Prostate gland (tissue), 2 donors: ENCODE measurements around the gene NBAS. TPM values are rescaled to one million over a fixed set of nuclear protein-coding genes. Genes with fewer than 3 reads are reported as not detected.

Experiments
- DNase-seq: peaks from one replicate; pipeline ENCODE4 v3.0.0-alpha.2; 2019; ENCODE audit warnings: low spot score
- H3K27ac ChIP-seq, 2 donors: fragments of 200-600 bp; sonication (generic); 2 replicates each; pipeline ENCODE4 v1.5.1; 2017 to 2019
- H3K27me3 ChIP-seq: fragments of 200-600 bp; sonication (generic); replicated peaks from 2 replicates; pipeline ENCODE4 v1.5.1; 2019; ENCODE audit not compliant: insufficient read depth
- H3K36me3 ChIP-seq, 2 donors: fragments of 200-600 bp; sonication (generic); 1 replicate in 1 of 2; 2 replicates in 1 of 2; pipeline versions ENCODE4 v1.5.1 to v1.8.1; 2017 to 2019
- H3K4me1 ChIP-seq: fragments of 200-600 bp; sonication (generic); replicated peaks from 2 replicates; pipeline ENCODE4 v1.5.1; 2019
- H3K4me3 ChIP-seq, 2 donors: fragments of 200-600 bp; sonication (generic); 2 replicates each; pipeline ENCODE4 v1.5.1; 2017 to 2019
- H3K9me3 ChIP-seq: fragments of 200-600 bp; sonication (generic); 2 replicates; pipeline ENCODE4 v1.5.1; 2017
- CTCF ChIP-seq, 4 experiments: fragments of 200-600 bp in 2 of 4; fragments of 450-650 bp in 2 of 4; sonication (generic) in 2 of 4; IDR thresholded peaks; 1 replicate in 3 of 4; 2 replicates in 1 of 4; pipeline ENCODE4 v1.5.1; 2016 to 2019; ENCODE audit warnings: antibody characterized with exemption in 4 of 4, mild to moderate bottlenecking in 2 of 4, moderate library complexity in 2 of 4
- POLR2A ChIP-seq: fragments of 450-650 bp; IDR thresholded peaks from one replicate; pipeline ENCODE4 v1.6.1; 2016; ENCODE audit warnings: antibody characterized with exemption, mild to moderate bottlenecking
- POLR2AphosphoS5 ChIP-seq: sonication (generic); formaldehyde crosslinking; IDR thresholded peaks from one replicate; pipeline ENCODE4 v1.6.1; 2017; ENCODE audit warnings: antibody characterized with exemption
- WGBS: methylation state at CpG from one replicate; pipeline ENCODE4 v1.1.5; 2018; 5-methylcytosine and 5-hydroxymethylcytosine counted together
- intact Hi-C: fragments of 100-400 bp; cut with DNase I; formaldehyde crosslinking; loops from one replicate; pipeline ENCODE4 v1.14.2; 2022
- total RNA-seq, 2 donors: library from RNA; depleted of rRNA; stranded (reverse); fragments of >200 nt; gene quantifications; one replicate each; pipeline ENCODE4 v1.1.0, GENCODE V29; 2016

NBAS gene
- total RNA-seq, 2 donors from 2014 or later: 34.8 to 55.0 TPM

DNA sequence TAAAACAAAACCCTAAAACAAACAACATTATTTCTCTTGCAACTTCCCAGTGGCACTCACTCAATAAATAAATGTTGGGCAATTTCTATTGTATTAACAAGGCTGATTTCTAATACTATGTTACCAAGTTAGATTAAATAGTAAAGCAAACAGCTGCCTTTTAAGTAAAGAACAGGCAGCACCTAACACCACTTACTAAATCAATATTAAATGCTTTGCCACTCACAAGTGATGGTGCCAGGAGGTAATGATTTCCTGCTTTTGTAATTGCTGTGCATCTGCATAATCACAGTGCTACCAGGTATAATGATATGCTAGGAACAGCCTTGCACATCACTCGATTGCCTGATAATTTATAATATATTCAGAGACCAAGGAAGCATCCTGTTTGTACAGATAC lies 276.5 kb downstream of the NBAS start:
- no peak for DNase-seq
- Histone ChIP-seq H3K4me3 (no peak overlapping the region), H3K27ac (no peak overlapping the region), H3K9me3 (no peaks in the 10 kb centered on the region), H3K4me1 (no peaks in the 10 kb centered on the region), H3K27me3 (no peaks in the 10 kb centered on the region), H3K36me3 (no peaks in the 10 kb centered on the region)
- intact Hi-C loops: no loop called here
- WGBS: 82% methylated on average over 1 of the region's 1 CpG
- TF ChIP-seq POLR2AphosphoS5: no peak
- no peak for TF ChIP-seq CTCF (IDR thresholded peaks at IDR 0.05)
- no peak for TF ChIP-seq POLR2A

DNA sequence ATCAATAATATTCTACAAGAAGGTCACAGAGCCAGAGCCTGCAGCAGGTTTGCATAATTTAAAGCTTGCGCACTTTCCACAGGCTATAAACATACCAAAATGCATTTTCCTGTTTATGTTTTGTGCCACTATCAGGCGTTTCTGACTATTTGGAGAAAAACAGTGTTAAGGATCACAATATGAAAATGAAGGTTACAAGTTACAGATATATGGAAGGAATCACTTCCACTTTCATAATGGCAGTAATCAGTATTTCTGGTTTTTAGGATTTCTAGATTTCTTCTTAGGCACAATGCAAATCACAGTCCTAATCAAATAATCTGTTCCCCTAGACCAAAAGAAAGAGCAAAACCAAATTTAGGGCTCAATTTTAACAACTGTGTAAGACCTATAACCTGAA lies 279.5 kb downstream of the NBAS start:
- intact Hi-C loops: no loop called here
- WGBS: 71% methylated on average over 2 of the region's 2 CpGs
- no peak for TF ChIP-seq CTCF (IDR thresholded peaks at IDR 0.05)
- no peak for TF ChIP-seq POLR2A
- no peak for TF ChIP-seq POLR2AphosphoS5
- H3K27me3 ChIP-seq: no peaks in the 10 kb centered on the region
- H3K27ac ChIP-seq: no peak overlapping the region
- DNase-seq: no peak
- no peak overlapping the region for H3K4me3 ChIP-seq
- no peaks in the 10 kb centered on the region for H3K4me1 ChIP-seq
- no peaks in the 10 kb centered on the region for H3K9me3 ChIP-seq
- H3K36me3 ChIP-seq: no peaks in the 10 kb centered on the region

GRCh38 chr2:15279201-15279876 lies 281.8 kb downstream of the NBAS start:
- TF ChIP-seq POLR2A (no peak), POLR2AphosphoS5 (no peak), CTCF (IDR thresholded peaks at IDR 0.05) (no peak)
- 96% methylated on average over 2 of the region's 2 CpGs for WGBS
- Histone ChIP-seq H3K4me1 (no peaks in the 10 kb centered on the region), H3K27me3 (no peaks in the 10 kb centered on the region), H3K4me3 (no peak overlapping the region), H3K27ac (no peak overlapping the region), H3K36me3 (no peaks in the 10 kb centered on the region), H3K9me3 (no peaks in the 10 kb centered on the region)
- intact Hi-C loops: no loop called here
- DNase-seq: no peak

GRCh38 chr2:15278296-15278695 lies 282.8 kb downstream of the NBAS start:
- TF ChIP-seq CTCF (IDR thresholded peaks at IDR 0.05) (no peak), POLR2AphosphoS5 (no peak), POLR2A (no peak)
- H3K36me3 ChIP-seq: no peaks in the 10 kb centered on the region
- intact Hi-C loops: no loop called here
- H3K4me1 ChIP-seq: no peaks in the 10 kb centered on the region
- 41% methylated on average over 3 of the region's 3 CpGs for WGBS
- no peak overlapping the region for H3K4me3 ChIP-seq
- DNase-seq: no peak
- no peak overlapping the region for H3K27ac ChIP-seq
- H3K27me3 ChIP-seq: no peaks in the 10 kb centered on the region
- H3K9me3 ChIP-seq: no peaks in the 10 kb centered on the region

DNA sequence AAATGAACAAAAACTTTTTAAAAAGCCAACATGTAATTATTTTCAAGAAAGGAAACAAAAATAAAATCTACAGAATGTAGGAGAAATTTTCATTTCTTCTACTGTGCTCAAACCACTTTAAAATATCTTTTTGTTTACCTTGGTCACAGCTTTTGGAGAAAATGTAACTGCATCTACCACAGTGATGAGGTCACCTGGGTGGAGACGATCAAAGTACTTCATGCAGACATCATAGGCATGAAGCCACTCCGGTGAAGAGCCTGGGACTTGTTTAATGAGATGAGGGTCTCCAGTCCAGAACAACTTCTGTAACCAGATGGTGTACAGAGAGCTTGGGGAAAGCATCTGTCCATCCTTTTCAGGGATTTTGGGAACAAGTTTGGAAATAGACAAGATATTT lies 285.8 kb downstream of the NBAS start:
- intact Hi-C loops: no loop called here
- Histone ChIP-seq H3K36me3 (no peaks in the 10 kb centered on the region), H3K9me3 (no peaks in the 10 kb centered on the region), H3K27me3 (no peaks in the 10 kb centered on the region), H3K4me3 (no peak overlapping the region), H3K4me1 (no peaks in the 10 kb centered on the region), H3K27ac (no peak overlapping the region)
- DNase-seq: no peak
- 91% methylated on average over 2 of the region's 2 CpGs for WGBS
- TF ChIP-seq POLR2AphosphoS5 (no peak), POLR2A (no peak), CTCF (IDR thresholded peaks at IDR 0.05) (no peak)
